ENCODE data around the gene MAN2B1. TPM values are rescaled to one million over a fixed set of nuclear protein-coding genes. Genes with fewer than 3 reads are reported as not detected.
A peak's percentile ranks its signal among the peaks of the same experiment; 100 is the strongest.

The MAN2B1 gene
- total and polyA plus RNA-seq, 2 experiments from 2014 or later, result 68.8 to 77.1 TPM

Small RNA genes within 50 kb of the gene (small RNA-seq; reads per million reads assigned to genes)
- gene SNORD41, result 1,275 reads per million, percentile 99 among the genes with 10 or more reads in this experiment

Other genes starting within 250 kb of the MAN2B1 start
- gene ZNF443, start 225.7 kb downstream of the MAN2B1 start, total RNA-seq, result 6.0 and 7.5 TPM in 2 replicates
- gene ZNF443, start 225.7 kb downstream of the MAN2B1 start, polyA plus RNA-seq, result 1.9 and 3.2 TPM in 2 replicates
- 2.2 and 4.0 TPM in 2 replicates for gene ZNF709, start 181.9 kb downstream of the MAN2B1 start, total RNA-seq
- 0.63 and 1.0 TPM in 2 replicates for gene ZNF709, start 181.9 kb downstream of the MAN2B1 start, polyA plus RNA-seq
- 9.2 and 10.7 TPM in 2 replicates for gene ZNF564, start 115.3 kb downstream of the MAN2B1 start, total RNA-seq
- gene ZNF564, start 115.3 kb downstream of the MAN2B1 start, polyA plus RNA-seq, result 5.0 and 6.1 TPM in 2 replicates
- 7.8 and 8.1 TPM in 2 replicates for gene ZNF490, start 55.9 kb downstream of the MAN2B1 start, total RNA-seq
- 1.8 and 2.3 TPM in 2 replicates for gene ZNF490, start 55.9 kb downstream of the MAN2B1 start, polyA plus RNA-seq
- gene ZNF791, start 55.8 kb downstream of the MAN2B1 start, total RNA-seq, result 16.1 and 16.2 TPM in 2 replicates
- 11.5 and 16.6 TPM in 2 replicates for gene ZNF791, start 55.8 kb downstream of the MAN2B1 start, polyA plus RNA-seq
- 9.1 and 12.2 TPM in 2 replicates for gene WDR83, start 65 bp upstream of the MAN2B1 start, total RNA-seq
- 19.5 and 21.5 TPM in 2 replicates for gene WDR83, start 65 bp upstream of the MAN2B1 start, polyA plus RNA-seq
- gene DHPS, start 15.1 kb upstream of the MAN2B1 start, total RNA-seq, result 62.6 and 71.7 TPM in 2 replicates
- gene DHPS, start 15.1 kb upstream of the MAN2B1 start, polyA plus RNA-seq, result 63.1 and 84.7 TPM in 2 replicates
- gene GNG14, start 21.3 kb upstream of the MAN2B1 start, total RNA-seq, result not detected in 2 replicates
- not detected in 2 replicates for gene GNG14, start 21.3 kb upstream of the MAN2B1 start, polyA plus RNA-seq
- gene FBXW9, start 29.9 kb upstream of the MAN2B1 start, total RNA-seq, result 8.1 and 10.9 TPM in 2 replicates
- gene FBXW9, start 29.9 kb upstream of the MAN2B1 start, polyA plus RNA-seq, result 9.1 and 11.1 TPM in 2 replicates
- gene TNPO2, start 57.2 kb upstream of the MAN2B1 start, total RNA-seq, result 41.4 and 65.2 TPM in 2 replicates
- 11.7 and 16.0 TPM in 2 replicates for gene TNPO2, start 57.2 kb upstream of the MAN2B1 start, polyA plus RNA-seq
- 243 and 268 TPM in 2 replicates for gene TRIR, start 67.9 kb upstream of the MAN2B1 start, total RNA-seq
- 246 and 259 TPM in 2 replicates for gene TRIR, start 67.9 kb upstream of the MAN2B1 start, polyA plus RNA-seq
- 52.3 and 79.6 TPM in 2 replicates for gene GET3, start 70.8 kb upstream of the MAN2B1 start, total RNA-seq
- gene GET3, start 70.8 kb upstream of the MAN2B1 start, polyA plus RNA-seq, result 85.4 and 108 TPM in 2 replicates
- not detected in 2 replicates for gene BEST2, start 85.0 kb upstream of the MAN2B1 start, total RNA-seq
- not detected in 2 replicates for gene BEST2, start 85.0 kb upstream of the MAN2B1 start, polyA plus RNA-seq
- gene HOOK2, start 108.8 kb upstream of the MAN2B1 start, total RNA-seq, result 44.3 and 70.5 TPM in 2 replicates
- 113 and 128 TPM in 2 replicates for gene HOOK2, start 108.8 kb upstream of the MAN2B1 start, polyA plus RNA-seq
- 343 and 399 TPM in 2 replicates for gene JUNB, start 124.7 kb upstream of the MAN2B1 start, total RNA-seq
- 539 and 633 TPM in 2 replicates for gene JUNB, start 124.7 kb upstream of the MAN2B1 start, polyA plus RNA-seq
- 497 and 589 TPM in 2 replicates for gene PRDX2, start 135.1 kb upstream of the MAN2B1 start, total RNA-seq
- 581 and 582 TPM in 2 replicates for gene PRDX2, start 135.1 kb upstream of the MAN2B1 start, polyA plus RNA-seq
- gene THSD8, start 135.3 kb upstream of the MAN2B1 start, total RNA-seq, result not detected in 2 replicates
- 5.1 and 5.7 TPM in 2 replicates for gene THSD8, start 135.3 kb upstream of the MAN2B1 start, polyA plus RNA-seq
- gene RNASEH2A, start 139.8 kb upstream of the MAN2B1 start, total RNA-seq, result 8.3 and 9.3 TPM in 2 replicates
- gene RNASEH2A, start 139.8 kb upstream of the MAN2B1 start, polyA plus RNA-seq, result 20.4 and 25.7 TPM in 2 replicates
- gene RTBDN, start 167.8 kb upstream of the MAN2B1 start, total RNA-seq, result 0.32 TPM in 1 of 2 replicates, not detected in the other
- 0.36 TPM in 1 of 2 replicates, not detected in the other for gene RTBDN, start 167.8 kb upstream of the MAN2B1 start, polyA plus RNA-seq
- 0.20 and 0.32 TPM in 2 replicates for gene MAST1, start 171.8 kb upstream of the MAN2B1 start, total RNA-seq
- 0.22 and 0.54 TPM in 2 replicates for gene MAST1, start 171.8 kb upstream of the MAN2B1 start, polyA plus RNA-seq
- gene DNASE2, start 214.7 kb upstream of the MAN2B1 start, total RNA-seq, result 25.7 and 31.5 TPM in 2 replicates
- 41.3 and 41.9 TPM in 2 replicates for gene DNASE2, start 214.7 kb upstream of the MAN2B1 start, polyA plus RNA-seq
- 0.37 TPM in 1 of 2 replicates, not detected in the other for gene KLF1, start 220.5 kb upstream of the MAN2B1 start, total RNA-seq
- gene KLF1, start 220.5 kb upstream of the MAN2B1 start, polyA plus RNA-seq, result not detected in 2 replicates
- 31.7 and 34.2 TPM in 2 replicates for gene GCDH, start 224.4 kb upstream of the MAN2B1 start, total RNA-seq
- 23.4 and 30.7 TPM in 2 replicates for gene GCDH, start 224.4 kb upstream of the MAN2B1 start, polyA plus RNA-seq